SK-N-SH (cell line): ENCODE results near the gene HLA-DOB. TPM values are rescaled to one million over a fixed set of nuclear protein-coding genes. Genes with fewer than 3 reads are reported as not detected.

ENCODE experiments used
- CTCF ChIA-PET: fragments of 300-600, 350-600 bp; formaldehyde crosslinking; extraction: SDS; loops from one replicate; lab custom pipeline; 2021; lab: Yijun Ruan, JAX
- POLR2A ChIA-PET: fragments of 350-600 bp; sonication (Branson Sonifier 250); formaldehyde crosslinking; extraction: SDS; loops from one replicate; lab custom pipeline; 2020; ENCODE audit warnings: antibody characterized with exemption, inconsistent platforms; lab: Yijun Ruan, JAX
- DNase-seq: peaks from one replicate; pipeline ENCODE4 v3.0.0; 2012
- H2AFZ ChIP-seq: fragments of 200-600 bp; sonication (generic); 2 replicates; pipeline ENCODE4 v1.8.1; 2016; ENCODE audit warnings: antibody characterized with exemption, mild to moderate bottlenecking, low read depth
- H3F3A ChIP-seq: fragments of 200-600 bp; sonication (generic); replicated peaks from 2 replicates; pipeline ENCODE3; 2016; ENCODE audit warnings: antibody characterized with exemption, mild to moderate bottlenecking; ENCODE audit not compliant: insufficient read depth
- H3K27ac ChIP-seq, 2 experiments: fragments of 200-500 bp in 1 of 2; fragments of 200-600 bp in 1 of 2; sonication (Bioruptor generic) in 1 of 2; sonication (generic), shearing (Covaris generic) in 1 of 2; 2 replicates each; pipeline versions ENCODE4 v1.5.1 to v1.6.1; 2014 to 2016; ENCODE audit warnings: low read depth in 2 of 2, inconsistent platforms in 1 of 2, low read length in 1 of 2, mild to moderate bottlenecking in 1 of 2, mixed read lengths in 1 of 2
- H3K27me3 ChIP-seq: fragments of 200-600 bp; sonication (generic), shearing (Covaris generic); 2 replicates; pipeline ENCODE4 v1.6.1; 2016; ENCODE audit warnings: mixed run types; ENCODE audit not compliant: insufficient read depth
- H3K36me3 ChIP-seq, 2 experiments: fragments of 200-500 bp in 1 of 2; fragments of 200-600 bp in 1 of 2; sonication (Bioruptor generic) in 1 of 2; sonication (generic) in 1 of 2; replicated peaks in 1 of 2; 2 replicates each; pipeline versions ENCODE3 to v1.5.1; 2014 to 2016; ENCODE audit warnings: low read length in 1 of 2, mild to moderate bottlenecking in 1 of 2; ENCODE audit not compliant: insufficient read depth in 2 of 2, control insufficient read depth in 1 of 2
- H3K4me1 ChIP-seq, 2 experiments: fragments of 200-500 bp in 1 of 2; fragments of 200-600 bp in 1 of 2; sonication (Bioruptor generic) in 1 of 2; sonication (generic), shearing (Covaris generic) in 1 of 2; 2 replicates each; pipeline versions ENCODE4 v1.5.1 to v1.6.1; 2014 to 2016; ENCODE audit warnings: low read depth in 1 of 2, low read length in 1 of 2, mixed run types in 1 of 2; ENCODE audit not compliant: insufficient read depth in 2 of 2, control insufficient read depth in 1 of 2
- H3K4me2 ChIP-seq: fragments of 200-600 bp; sonication (generic), shearing (Covaris generic); 2 replicates; pipeline ENCODE4 v1.6.1; 2017; ENCODE audit warnings: mixed run types
- H3K4me3 ChIP-seq, 2 experiments: fragments of 200-500 bp in 1 of 2; fragments of 200-600 bp in 1 of 2; sonication (Bioruptor generic) in 1 of 2; sonication (generic), shearing (Covaris generic) in 1 of 2; 2 replicates each; pipeline versions ENCODE4 v1.5.1 to v1.8.1; 2014 to 2016; ENCODE audit warnings: low read depth in 2 of 2, inconsistent platforms in 1 of 2, low read length in 1 of 2, mild to moderate bottlenecking in 1 of 2, mixed read lengths in 1 of 2, moderate library complexity in 1 of 2
- H3K79me2 ChIP-seq: fragments of 200-600 bp; sonication (generic); 2 replicates; pipeline ENCODE4 v1.8.1; 2017; ENCODE audit warnings: mild to moderate bottlenecking; ENCODE audit not compliant: insufficient read depth
- H3K9ac ChIP-seq: fragments of 200-600 bp; sonication (generic); 2 replicates; pipeline ENCODE4 v1.6.1; 2017; ENCODE audit warnings: mixed run types
- H3K9me2 ChIP-seq: fragments of 200-600 bp; sonication (generic); 2 replicates; pipeline ENCODE4 v1.6.1; 2017; ENCODE audit warnings: mixed run types
- H3K9me3 ChIP-seq: fragments of 200-600 bp; sonication (generic); 2 replicates; pipeline ENCODE4 v1.6.1; 2017; ENCODE audit warnings: mixed run types, mild to moderate bottlenecking, moderate library complexity
- H4K20me1 ChIP-seq: fragments of 200-600 bp; sonication (generic); 2 replicates; pipeline ENCODE4 v1.6.1; 2017; ENCODE audit warnings: mild to moderate bottlenecking, mixed run types; ENCODE audit not compliant: insufficient read depth
- ELF1 ChIP-seq: IDR thresholded peaks from 2 replicates; pipeline ENCODE4 v1.4.0; 2012
- EZH2phosphoT487 ChIP-seq: fragments of 200-600 bp; sonication (generic); IDR thresholded peaks from 2 replicates; pipeline ENCODE4 v1.6.1; 2017; ENCODE audit warnings: low read depth, mixed run types, mild to moderate bottlenecking, antibody characterized with exemption, moderate library complexity, borderline replicate concordance
- FOSL2 ChIP-seq: IDR thresholded peaks from 2 replicates; pipeline ENCODE4 v1.4.0; 2012; ENCODE audit warnings: low read depth, mild to moderate bottlenecking, moderate library complexity, borderline replicate concordance
- FOXJ3 ChIP-seq: sonication (generic); formaldehyde crosslinking; IDR thresholded peaks from 2 replicates; pipeline ENCODE4 v1.5.1; 2020; ENCODE audit warnings: mild to moderate bottlenecking, missing genetic modification reagents
- GATA2 ChIP-seq: sonication (generic); formaldehyde crosslinking; IDR thresholded peaks from 2 replicates; pipeline ENCODE4 v1.5.0; 2020; ENCODE audit warnings: mild to moderate bottlenecking, missing genetic modification reagents
- MEF2A ChIP-seq: IDR thresholded peaks from 2 replicates; pipeline ENCODE4 v1.4.0; 2012; ENCODE audit warnings: low read depth, borderline replicate concordance
- NRF1 ChIP-seq: IDR thresholded peaks from 2 replicates; pipeline ENCODE4 v1.6.1; 2012; ENCODE audit warnings: low read depth, mild to moderate bottlenecking, low read length
- POLR2AphosphoS5 ChIP-seq: IDR thresholded peaks from 2 replicates; pipeline ENCODE4 v1.6.1; 2012; ENCODE audit warnings: low read depth, low read length
- RAD21 ChIP-seq: IDR thresholded peaks from 2 replicates; pipeline ENCODE4 v1.6.1; 2012; ENCODE audit warnings: mild to moderate bottlenecking, low read length
- RFX5 ChIP-seq: IDR thresholded peaks from 2 replicates; pipeline ENCODE4 v1.6.1; 2012; ENCODE audit warnings: mild to moderate bottlenecking, improper control_type of control experiment, low read length
- SIN3A ChIP-seq: IDR thresholded peaks from 2 replicates; pipeline ENCODE4 v1.6.1; 2012; ENCODE audit warnings: low read depth, mild to moderate bottlenecking, low read length, moderate library complexity, borderline replicate concordance
- TAF1 ChIP-seq: IDR thresholded peaks from 2 replicates; pipeline ENCODE4 v1.6.1; 2012; ENCODE audit warnings: low read depth, mild to moderate bottlenecking, low read length, moderate library complexity, borderline replicate concordance
- YY1 ChIP-seq: IDR thresholded peaks from 2 replicates; pipeline ENCODE4 v1.4.0; 2012; ENCODE audit warnings: low read depth, mild to moderate bottlenecking
- WGBS: methylation state at CpG from one replicate; pipeline ENCODE4 v1.1.6; 2017; ENCODE audit warnings: low lambda C conversion rate; 5-methylcytosine and 5-hydroxymethylcytosine counted together
- polyA plus RNA-seq, 3 experiments: library from polyadenylated mRNA; depleted of rRNA; stranded (reverse); fragments of >200 nt; gene quantifications; 2 replicates each; pipeline ENCODE4 v1.2.3, GENCODE V29; 2012
- TF ChIP-seq, protein P1 (sequence below): IDR thresholded peaks from 2 replicates; pipeline ENCODE4 v1.6.1; 2012; ENCODE audit warnings: mild to moderate bottlenecking, low read depth, low read length, moderate library complexity
- TF ChIP-seq, protein P2 (sequence below): fragments of 150-350 bp; IDR thresholded peaks from 2 replicates; pipeline ENCODE4 v1.6.1; 2017; ENCODE audit warnings: antibody characterized with exemption, low read length, low read depth, borderline replicate concordance

HLA-DOB gene
- not detected in 2 replicates for polyA plus RNA-seq (2012; rRNA removed)
- polyA plus RNA-seq (2012; cell fraction: cytosol; rRNA removed), result not detected in 2 replicates
- polyA plus RNA-seq (2012; cell fraction: nucleus; rRNA removed), result 0.12 TPM in 1 of 2 replicates, not detected in the other

DNA sequence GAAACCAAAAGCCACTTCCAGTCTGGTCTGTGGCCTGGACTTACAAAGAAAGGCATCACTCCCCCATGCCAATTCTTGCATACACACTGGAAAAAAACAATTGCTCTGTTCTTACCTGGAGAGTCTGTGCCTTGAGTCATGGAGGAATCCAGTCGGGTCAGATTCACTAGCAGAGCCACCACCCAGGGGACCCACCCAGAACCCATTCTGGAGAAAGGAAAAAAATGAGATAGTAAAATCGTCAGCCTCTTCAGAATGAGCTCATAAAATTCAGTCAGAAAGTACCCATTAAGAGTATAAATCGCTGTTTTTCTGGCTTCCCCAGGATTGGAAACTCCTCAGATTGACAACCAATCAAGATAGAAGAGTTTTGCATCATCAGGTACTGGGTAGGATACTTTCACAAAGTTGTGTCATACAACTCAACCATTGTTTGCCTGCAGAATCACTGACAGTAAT lies at the start of gene HLA-DOB:
Gene HLA-DOB, minus strand, starts transcription at position 257 of the 459 bp plus-strand sequence. Its CDS starts 51 bp downstream, at position 206.
- ChIA-PET POLR2A (no interaction called here), CTCF (no interaction called here)
- Histone ChIP-seq H3K27me3 (peaks cover 40% of the 10 kb centered on the region), H3K4me3 (no peak within 1 kb of the TSS), H3K36me3 (no peaks in the 10 kb centered on the region), H3K79me2 (no peaks in the 10 kb centered on the region), H3K4me2 (no peak within 1 kb of the TSS), H4K20me1 (no peaks in the 10 kb centered on the region), H3K4me1 (no peaks in the 10 kb centered on the region), H3K27ac (no peak within 1 kb of the TSS), H3K9ac (no peak within 1 kb of the TSS), H3K9me2 (no peaks in the 10 kb centered on the region), H3F3A (no peaks in the 10 kb centered on the region), H2AFZ (no peak within 1 kb of the TSS), H3K9me3 (no peaks in the 10 kb centered on the region)
- TF ChIP-seq, protein P1, sequence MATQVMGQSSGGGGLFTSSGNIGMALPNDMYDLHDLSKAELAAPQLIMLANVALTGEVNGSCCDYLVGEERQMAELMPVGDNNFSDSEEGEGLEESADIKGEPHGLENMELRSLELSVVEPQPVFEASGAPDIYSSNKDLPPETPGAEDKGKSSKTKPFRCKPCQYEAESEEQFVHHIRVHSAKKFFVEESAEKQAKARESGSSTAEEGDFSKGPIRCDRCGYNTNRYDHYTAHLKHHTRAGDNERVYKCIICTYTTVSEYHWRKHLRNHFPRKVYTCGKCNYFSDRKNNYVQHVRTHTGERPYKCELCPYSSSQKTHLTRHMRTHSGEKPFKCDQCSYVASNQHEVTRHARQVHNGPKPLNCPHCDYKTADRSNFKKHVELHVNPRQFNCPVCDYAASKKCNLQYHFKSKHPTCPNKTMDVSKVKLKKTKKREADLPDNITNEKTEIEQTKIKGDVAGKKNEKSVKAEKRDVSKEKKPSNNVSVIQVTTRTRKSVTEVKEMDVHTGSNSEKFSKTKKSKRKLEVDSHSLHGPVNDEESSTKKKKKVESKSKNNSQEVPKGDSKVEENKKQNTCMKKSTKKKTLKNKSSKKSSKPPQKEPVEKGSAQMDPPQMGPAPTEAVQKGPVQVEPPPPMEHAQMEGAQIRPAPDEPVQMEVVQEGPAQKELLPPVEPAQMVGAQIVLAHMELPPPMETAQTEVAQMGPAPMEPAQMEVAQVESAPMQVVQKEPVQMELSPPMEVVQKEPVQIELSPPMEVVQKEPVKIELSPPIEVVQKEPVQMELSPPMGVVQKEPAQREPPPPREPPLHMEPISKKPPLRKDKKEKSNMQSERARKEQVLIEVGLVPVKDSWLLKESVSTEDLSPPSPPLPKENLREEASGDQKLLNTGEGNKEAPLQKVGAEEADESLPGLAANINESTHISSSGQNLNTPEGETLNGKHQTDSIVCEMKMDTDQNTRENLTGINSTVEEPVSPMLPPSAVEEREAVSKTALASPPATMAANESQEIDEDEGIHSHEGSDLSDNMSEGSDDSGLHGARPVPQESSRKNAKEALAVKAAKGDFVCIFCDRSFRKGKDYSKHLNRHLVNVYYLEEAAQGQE, result no peak
- peak; percentile 97 for TF ChIP-seq RFX5
- WGBS, result 5% methylated on average over 3 of the region's 3 CpGs
- DNase-seq, result no peak

- no peak overlapping the region for H3K9ac ChIP-seq
- H3K9me3 ChIP-seq, result no peaks in the 10 kb centered on the region
- no peaks in the 10 kb centered on the region for H3K9me2 ChIP-seq
- H3K79me2 ChIP-seq, result no peaks in the 10 kb centered on the region
- no peak overlapping the region for H2AFZ ChIP-seq
- WGBS, result 13% methylated on average over 10 of the region's 10 CpGs
- no peak for DNase-seq
- H3K27ac ChIP-seq, result no peak overlapping the region
- peaks cover 22% of the 10 kb centered on the region for H3K27me3 ChIP-seq
- no peaks in the 10 kb centered on the region for H4K20me1 ChIP-seq
- H3K4me3 ChIP-seq, result no peak overlapping the region
- ChIA-PET CTCF (interaction anchor here (0.6 to 9.5 kb wide), 4 partner anchors 9 to 405 kb away, joined by 3 to 223 read pairs (median 4); partner anchors contain the start of gene TAP2), POLR2A (no interaction called here)
- TF ChIP-seq GATA2, result no peak
- TF ChIP-seq SIN3A, result no peak
- no peak for TF ChIP-seq FOSL2
- no peak for TF ChIP-seq YY1
- TF ChIP-seq, protein P1, result no peak
- no peak for TF ChIP-seq MEF2A
- no peak for TF ChIP-seq RAD21
- no peak for TF ChIP-seq FOXJ3 (CRISPR knock-in tag)
- TF ChIP-seq RFX5, result no peak
- TF ChIP-seq ELF1, result no peak
- no peak for TF ChIP-seq TAF1
- TF ChIP-seq, protein P2, sequence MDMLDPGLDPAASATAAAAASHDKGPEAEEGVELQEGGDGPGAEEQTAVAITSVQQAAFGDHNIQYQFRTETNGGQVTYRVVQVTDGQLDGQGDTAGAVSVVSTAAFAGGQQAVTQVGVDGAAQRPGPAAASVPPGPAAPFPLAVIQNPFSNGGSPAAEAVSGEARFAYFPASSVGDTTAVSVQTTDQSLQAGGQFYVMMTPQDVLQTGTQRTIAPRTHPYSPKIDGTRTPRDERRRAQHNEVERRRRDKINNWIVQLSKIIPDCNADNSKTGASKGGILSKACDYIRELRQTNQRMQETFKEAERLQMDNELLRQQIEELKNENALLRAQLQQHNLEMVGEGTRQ, result no peak
- TF ChIP-seq EZH2phosphoT487, result no peak
- TF ChIP-seq POLR2AphosphoS5, result no peak
- no peak for TF ChIP-seq NRF1
- H3F3A ChIP-seq, result no peaks in the 10 kb centered on the region
- no peaks in the 10 kb centered on the region for H3K36me3 ChIP-seq
- H3K4me2 ChIP-seq, result no peak overlapping the region
- H3K4me1 ChIP-seq, result no peaks in the 10 kb centered on the region
These were observed 49.1 kb upstream of the HLA-DOB start for GRCh38 chr6:32865724-32866443.
